Stomach (tissue), 4 donors: ENCODE data around the gene NR2C1.

Experiments
- CTCF ChIP-seq, 7 experiments: fragments of 450-650 bp in 4 of 7; fragments of 200-600 bp in 3 of 7; sonication (generic) in 3 of 7; IDR thresholded peaks; one replicate each; pipeline ENCODE4 v1.5.1; 2016 to 2019; ENCODE audit warnings: antibody characterized with exemption in 7 of 7, control low read depth in 2 of 7, mild to moderate bottlenecking in 1 of 7
- POLR2A ChIP-seq, 4 donors: fragments of 450-650 bp; IDR thresholded peaks; one replicate each; pipeline ENCODE4 v1.6.1; 2016; ENCODE audit warnings: antibody characterized with exemption in 4 of 4, control low read depth in 2 of 4, mild to moderate bottlenecking in 1 of 4, moderate library complexity in 1 of 4

DNA sequence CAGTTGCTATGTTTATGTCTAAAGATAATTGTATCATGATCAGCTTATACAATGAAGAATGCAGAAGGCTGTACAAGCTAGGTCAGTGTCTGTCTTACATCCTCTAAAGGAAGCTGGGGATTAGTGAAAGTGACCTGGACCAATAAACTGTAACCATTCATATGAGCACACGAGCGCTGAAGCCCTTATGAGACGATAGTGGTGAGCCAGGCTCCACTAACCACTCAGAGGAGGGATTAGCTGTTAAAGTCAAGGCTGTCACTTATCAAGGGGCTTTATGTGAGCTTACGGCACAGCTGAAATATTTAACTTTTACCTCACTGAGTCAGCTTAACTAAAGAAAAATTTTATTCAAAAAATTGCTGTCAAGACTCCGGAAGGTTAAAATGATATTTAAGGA is 100.2 kb downstream of the NR2C1 start:
- no peak for TF ChIP-seq CTCF (IDR thresholded peaks at IDR 0.05)
- no peak for TF ChIP-seq POLR2A (IDR thresholded peaks at IDR 0.05)
